CD4-positive, alpha-beta T cell treated with Interleukin-4 for 1 hour (primary cell): Measurements from ENCODE around the gene MYO1D.
"Not testable (repeated sequence)": the region's sequence is repeated elsewhere in the genome, so short reads cannot be mapped to it uniquely, and the experiment has no call there.

Experiments
- DNase-seq, 2 donors: peaks; one replicate each; pipeline ENCODE4 v3.0.0-alpha.2; 2020 to 2022

MYO1D gene

DNA sequence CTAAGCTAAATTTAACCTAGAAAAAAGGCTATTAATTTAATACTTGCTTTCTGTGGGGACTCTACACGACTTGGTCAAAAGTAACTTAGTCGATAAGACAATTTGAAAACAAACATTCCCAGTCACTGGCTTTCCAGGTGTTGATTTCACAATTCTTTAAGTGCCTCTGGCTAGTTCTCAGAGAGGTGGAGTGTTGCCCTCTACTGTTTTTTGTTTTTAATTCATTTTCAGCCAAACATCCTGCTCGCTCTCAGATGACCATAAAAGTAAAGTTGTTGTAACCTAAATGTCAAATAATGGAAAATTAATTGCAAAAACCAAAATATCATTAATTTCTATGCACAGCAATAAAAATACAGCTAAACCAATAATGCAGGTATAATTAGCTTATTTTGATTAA lies 107.1 kb downstream of the MYO1D start:
- DNase-seq = no peak

DNA sequence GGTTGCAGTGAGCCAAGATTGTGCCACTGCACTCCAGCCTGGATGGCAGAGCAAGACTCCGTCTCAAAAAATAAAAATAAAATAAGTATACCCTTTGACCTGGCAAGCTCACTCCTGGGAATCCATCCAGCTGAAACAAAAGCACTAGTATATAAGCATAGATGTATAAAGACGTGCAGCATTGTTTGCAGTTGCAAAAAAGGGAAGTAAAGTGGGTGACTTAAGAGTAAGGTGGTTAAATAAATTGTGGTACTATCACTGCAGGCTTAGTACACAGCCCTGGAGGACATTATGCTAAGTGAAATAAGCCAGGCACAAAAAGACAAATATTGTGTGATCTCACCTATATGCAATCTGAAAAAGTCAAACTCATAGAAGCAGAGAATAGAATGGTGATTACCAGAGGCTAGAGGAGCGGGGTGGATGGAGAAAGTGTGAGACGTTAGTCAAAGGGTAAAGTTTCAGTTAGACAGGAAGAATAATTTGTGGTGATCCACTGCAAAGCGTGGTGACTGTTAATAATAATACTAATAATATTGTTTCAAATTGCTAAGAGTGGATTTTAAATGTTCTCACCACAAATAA lies 113.0 kb downstream of the MYO1D start:
- no peak for DNase-seq

DNA sequence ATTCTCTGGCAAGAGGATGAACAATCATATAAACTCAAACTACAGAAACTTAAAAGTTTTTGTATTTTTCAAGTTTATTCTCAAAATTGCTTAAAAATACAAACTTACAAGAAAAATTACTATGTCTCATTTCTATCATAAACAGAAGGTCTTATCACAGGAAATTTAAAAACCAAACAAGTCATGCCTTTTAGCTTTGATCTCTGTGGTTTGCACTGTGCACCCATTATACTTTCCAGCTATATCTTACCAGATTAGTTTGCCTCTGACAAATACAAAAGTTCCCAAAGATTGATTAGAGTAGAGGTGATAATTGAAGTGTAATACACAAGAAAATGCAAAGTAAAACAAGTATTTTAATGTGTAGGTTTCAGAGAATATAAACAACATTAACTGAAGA lies 117.4 kb downstream of the MYO1D start:
- DNase-seq = no peak

DNA sequence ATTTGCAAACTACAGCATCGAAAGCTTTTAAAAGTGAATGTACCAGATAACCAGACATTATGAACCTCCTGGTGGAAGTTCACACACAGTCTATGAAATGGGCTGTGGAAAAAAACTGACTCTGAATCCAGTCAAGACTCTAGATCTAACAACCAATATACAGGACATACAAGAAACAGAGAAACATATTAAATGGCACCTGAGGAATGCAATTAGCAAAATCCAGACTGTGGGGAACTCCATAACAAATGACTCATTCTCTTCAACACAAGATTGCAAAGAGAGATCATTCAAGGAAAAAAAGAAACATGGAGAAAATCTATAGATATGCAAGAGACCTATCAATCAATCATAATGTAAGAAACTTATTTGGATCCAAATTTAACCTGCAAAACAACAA lies 119.0 kb downstream of the MYO1D start:
- DNase-seq = no peak

DNA sequence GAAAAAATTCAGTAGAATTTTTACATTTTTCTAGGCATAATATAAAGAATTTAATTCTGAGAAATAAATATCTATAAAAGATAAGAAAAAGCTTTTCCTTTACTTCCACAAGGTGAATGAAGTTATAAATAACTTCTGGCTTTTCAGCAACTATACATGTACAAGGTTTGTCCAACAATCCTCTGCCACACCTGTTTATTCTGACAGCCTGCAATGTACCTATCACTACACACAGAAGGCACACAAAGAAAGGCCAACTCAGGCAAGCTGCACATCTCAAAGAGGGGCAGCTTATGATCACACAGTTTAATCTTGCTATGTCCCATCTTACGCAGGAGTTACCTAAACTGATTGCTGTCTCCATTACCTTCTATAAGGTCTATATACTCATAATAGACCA lies 120.2 kb downstream of the MYO1D start:
- DNase-seq = no peak

DNA sequence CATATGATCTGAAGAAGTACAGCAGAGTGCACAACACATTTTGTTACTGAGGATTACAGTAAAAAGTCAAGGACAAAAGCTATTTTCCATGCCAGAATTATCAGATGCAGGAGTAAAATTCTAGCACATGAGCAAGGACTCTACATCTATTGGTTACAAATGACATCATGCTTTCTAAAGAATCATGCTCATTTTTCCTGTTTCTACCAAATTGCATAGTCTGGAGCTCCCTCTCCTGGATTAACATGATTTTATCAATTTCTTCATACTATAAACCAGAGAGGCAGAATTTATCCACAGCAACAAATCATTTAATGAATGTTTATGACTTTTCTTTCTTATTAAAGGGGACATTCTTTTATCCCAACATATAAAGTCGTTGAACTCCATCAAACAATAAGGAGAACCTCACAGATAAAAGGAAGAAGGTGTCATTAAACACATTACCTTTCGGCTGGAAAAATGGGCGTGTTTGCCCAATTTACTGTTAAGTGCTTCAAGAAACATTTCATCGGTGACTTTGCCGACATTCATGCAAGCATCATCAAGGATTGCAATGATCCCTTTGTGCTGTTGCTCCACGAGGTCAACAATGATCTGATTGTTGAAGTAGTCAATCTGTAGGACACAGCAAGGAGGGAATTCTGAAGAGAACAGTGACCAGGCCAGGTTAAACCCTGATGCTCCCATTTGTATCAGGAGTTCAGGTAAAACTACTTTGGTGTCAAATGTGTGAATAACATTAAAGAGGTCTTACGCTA lies 121.7 kb downstream of the MYO1D start:
- DNase-seq = peak in 1 of 2 donors; percentile 74

DNA sequence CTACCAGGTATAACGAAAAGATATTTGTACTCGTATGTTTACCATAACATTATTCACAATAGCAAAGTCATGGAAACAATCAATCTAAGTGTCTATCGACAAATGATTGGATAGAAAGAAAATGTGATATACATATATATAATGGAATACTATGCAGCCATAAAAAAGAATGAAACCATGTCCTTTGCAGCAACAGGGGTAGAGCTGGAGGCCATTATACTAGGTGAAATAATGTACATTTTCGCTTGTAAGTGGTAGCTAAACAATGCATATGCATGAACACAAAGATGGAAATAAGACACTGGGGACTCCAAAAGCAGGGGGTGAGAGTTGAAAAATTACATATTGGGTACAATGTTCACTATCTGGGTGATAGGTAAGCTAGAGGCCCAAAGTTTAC lies 124.0 kb downstream of the MYO1D start:
- no peak for DNase-seq

DNA sequence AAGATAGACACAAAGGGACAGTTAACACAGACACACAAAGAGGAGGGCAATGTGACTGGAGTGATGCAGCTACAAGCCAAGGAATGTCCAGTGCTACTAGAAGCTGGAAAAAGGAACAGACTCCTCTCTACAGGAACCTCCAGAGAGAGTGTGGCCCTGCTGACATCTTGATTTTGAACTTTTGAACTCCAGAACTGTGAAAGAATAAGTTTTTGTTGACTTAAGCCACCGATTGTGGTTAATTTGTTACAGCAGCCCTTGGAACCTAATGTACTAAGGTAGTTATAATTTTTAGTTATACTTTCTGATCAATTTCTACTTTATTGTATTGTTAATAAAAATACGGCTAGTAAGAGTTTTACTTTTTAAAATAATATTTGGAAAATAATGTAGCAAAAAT lies 129.1 kb downstream of the MYO1D start:
- no peak for DNase-seq

DNA sequence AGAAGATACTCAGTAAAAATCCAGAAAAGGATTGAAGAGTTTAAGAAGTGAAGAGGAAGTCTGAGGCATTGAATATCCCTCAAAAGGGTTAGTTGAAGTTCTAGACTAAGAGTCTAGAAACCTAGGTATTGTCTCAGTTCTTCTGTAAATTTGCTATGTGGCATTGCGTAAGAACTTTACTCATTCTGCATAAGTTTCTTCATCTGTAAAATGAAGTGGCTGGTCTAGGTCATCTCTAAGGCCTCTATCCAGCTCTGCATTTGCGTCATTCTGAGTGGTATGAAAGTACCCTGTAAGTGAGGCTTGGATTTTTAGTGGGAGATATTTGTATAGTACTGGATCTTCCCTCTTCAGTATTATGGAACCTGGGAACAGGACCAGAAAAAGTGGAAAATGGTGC lies 130.2 kb downstream of the MYO1D start:
- DNase-seq = no peak

DNA sequence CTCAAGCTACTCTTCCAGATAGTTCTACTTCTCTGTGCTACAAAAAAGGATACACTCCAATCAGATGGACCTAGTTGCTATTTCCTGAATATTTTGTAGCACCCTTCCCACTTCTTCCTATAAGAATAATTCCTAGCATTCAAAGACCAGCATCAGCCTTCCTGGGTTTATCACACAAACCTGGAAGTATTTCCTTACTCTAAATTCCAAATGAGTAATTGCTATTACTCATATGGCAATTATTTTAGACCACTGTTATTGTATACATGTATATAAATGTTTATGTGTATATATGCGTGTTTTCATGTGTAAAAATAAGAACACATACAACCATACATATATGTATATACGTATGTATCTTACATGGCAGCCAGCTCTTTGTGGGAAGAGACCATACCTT lies 130.6 kb downstream of the MYO1D start:
- DNase-seq = no peak

DNA sequence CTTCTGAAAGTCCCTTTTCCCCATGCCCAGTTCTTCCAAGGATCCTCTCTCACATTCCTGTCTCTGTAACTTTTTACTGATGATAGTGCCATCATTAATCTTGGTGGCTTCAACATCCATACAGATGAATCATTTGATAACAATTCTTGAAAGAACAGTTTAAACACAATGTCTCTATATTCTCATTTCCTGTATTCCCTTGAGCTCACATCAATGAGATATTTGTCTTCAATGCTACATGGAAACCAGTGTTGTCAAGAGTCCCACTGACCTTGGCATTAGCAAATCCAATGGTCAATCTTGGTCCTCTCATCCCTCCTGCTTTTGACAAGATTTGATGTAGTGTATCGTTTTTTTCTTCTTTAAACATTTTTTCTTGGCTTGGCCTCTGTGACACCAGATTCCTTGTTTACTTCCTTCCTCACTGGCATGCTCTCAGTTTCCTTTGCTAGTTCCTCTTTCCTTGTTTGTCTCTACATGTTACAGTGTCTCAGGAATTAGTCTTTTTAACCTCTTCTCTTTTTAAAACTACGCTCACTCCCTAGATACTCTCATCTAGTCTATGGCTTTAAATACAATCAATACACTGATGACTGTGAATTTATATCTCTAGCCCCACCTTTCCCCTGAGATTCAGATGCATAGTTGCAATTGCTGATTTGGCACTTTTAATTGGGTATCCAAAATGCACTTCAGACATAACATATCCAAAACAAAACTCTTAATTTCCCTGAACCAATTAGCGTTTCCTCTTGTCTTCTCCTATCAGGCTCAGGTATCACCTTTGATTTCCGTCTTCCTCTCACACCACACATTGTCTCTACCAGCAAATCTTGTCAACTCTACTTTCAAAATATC lies 134.0 kb downstream of the MYO1D start:
- DNase-seq = no peak

DNA sequence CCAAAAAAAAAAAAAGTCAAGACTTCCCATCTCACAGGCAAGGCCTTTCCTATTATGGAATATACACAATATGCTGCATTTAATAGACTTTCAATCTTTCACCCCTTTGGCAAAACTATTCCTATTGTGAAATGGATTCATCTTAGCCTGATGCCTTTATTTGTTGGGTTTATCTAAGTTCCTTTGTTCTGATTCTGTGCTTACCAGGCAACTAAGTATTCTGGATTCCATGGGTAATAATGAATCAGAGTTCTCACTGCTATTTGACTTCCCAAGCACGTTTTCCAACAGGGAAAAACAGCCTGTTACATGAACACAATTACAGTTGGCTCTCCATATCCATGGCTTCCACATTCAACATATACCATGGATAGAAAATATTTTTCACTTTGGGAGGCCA lies 135.5 kb downstream of the MYO1D start:
- no peak for DNase-seq

DNA sequence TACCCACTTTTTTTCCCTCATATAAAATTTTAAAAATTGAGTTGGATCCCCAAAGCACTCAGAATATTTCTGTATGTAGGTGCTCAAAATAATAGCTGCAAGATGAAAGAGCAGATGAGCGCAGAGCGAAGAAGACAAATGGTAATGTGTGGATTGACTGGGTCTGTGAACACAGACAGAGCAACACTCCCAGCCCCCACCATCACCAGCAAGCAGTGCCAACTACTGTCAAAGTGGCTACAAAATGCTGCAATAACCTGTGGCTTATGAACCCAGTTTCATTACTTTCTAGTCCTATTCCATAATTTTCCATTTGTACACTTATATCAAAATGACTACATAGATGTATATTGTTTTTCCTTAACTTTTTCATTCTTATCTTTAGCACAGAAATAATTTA lies 137.2 kb downstream of the MYO1D start:
- DNase-seq = no peak

DNA sequence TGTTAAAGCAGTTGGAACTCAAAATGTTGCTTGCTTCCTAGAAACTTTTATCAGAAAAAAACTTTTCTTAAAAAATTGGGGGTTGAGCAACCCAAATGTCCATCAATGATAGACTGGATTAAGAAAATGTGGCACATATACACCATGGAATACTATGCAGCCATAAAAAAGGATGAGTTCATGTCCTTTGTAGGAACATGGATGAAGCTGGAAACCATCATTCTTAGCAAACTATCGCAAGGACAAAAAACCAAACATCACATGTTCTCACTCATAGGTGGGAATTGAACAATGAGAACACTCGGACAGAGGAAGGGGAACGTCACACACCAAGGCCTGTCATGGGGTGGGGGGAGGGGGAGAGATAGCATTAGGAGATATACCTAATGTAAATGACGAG lies 137.8 kb downstream of the MYO1D start:
- DNase-seq = not testable (repeated sequence)

DNA sequence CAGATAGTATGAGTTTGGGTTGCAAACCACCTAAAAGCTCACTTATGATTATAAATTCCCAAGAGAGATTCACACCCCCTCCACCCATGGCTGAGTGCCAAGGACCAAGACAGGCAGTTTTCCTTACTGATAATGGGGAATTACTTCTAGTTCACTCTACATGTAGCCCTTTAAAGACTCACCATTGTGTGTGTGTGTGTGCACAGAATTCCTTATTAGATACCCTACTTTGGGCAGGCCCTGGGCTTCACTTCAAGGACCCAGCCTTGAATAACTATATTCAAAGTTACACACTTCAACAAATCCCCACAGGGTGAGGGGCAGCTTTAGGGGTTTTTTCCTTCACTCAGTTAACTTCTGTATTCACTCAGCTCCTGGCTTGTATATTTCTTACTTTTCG lies 143.5 kb downstream of the MYO1D start:
- DNase-seq = no peak

DNA sequence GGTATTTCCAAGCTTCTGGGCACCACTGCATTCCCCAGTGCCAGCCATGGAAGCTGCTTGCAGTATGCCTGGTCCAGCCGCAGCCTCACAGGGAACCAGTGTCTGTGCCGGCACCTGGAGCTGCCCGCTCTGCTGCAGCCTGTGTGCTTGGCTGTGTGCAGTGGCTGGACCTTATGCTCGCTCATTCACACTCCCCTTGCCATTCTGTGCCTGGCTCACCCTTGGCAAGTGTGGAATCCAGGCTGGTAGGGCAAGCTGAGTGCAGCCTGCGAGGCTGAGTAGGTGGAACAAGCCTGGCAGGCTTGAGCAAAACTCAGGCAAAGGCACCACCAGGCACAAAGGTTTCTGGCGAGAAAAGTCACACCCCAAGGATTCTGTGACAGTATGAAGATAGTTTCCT lies 144.0 kb downstream of the MYO1D start:
- DNase-seq = no peak

DNA sequence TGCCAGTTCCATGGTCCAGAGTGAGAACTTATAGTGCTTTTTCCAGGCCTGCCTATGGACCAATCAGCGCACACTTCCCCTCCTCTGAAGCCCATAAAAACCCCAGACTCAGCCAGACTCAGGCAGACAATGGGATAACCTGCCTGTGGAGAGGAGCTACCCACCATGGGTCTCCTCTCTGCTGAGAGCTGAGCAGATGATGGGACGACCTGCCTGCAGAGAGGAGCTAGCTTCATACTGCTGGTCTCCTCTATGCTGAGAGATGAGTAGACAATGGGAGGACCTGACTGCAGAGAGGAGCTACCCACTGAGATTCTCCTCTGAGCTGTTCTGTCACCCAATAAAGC lies 144.7 kb downstream of the MYO1D start:
- no peak for DNase-seq

DNA sequence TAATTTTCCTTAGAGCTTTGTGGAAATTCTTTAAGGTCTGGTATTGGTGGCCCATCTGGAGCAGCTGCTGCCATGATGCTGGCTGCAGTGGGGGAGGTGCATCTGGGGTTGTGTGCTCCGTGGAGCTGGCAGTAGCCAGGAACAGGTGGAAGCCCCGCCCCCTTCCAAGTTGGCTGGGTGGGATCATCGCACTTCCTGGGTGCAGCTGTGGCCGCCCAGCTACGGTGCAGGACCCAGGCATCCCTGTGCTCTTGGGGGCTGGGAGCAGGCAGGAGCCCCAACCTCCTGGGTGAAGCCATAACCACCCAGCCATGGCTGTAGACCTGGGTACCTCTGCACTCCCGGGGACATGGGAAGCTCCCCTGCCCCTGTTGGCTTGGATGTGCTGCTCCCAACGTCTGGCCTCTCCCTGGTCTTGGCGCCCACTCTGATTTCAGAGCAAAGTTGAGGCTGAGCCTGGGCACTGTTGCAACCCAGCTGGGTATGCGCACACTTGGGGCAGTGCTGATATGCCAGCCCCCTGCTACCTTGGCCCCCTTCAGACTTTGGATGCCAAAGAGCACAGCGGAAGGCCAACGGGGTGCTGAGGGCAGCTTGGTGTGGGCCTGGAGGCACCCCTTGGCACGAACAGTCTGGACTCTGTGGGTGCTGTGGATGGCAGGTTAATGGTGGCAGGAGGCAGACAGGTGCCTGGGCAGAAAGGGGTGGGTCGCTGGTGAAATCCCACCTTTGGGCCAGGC lies 145.2 kb downstream of the MYO1D start:
- DNase-seq = no peak

DNA sequence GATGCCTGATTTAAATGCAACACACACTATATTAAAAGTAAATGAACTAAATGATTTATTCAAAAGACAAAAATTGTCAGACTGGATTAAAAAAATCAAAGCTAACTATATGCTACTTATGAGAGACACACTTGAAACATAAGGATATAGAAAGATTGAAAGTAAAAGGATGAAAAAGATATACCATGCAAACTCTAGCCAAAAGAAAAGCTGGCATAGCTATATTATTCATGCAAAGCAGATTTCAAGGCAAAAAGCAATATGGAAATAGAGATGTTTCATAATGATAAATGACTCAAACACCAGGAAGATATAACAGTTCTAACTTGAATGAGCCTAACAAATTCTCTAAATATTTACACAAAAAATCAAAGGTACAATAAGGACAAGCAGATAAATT lies 149.2 kb downstream of the MYO1D start:
- no peak for DNase-seq

DNA sequence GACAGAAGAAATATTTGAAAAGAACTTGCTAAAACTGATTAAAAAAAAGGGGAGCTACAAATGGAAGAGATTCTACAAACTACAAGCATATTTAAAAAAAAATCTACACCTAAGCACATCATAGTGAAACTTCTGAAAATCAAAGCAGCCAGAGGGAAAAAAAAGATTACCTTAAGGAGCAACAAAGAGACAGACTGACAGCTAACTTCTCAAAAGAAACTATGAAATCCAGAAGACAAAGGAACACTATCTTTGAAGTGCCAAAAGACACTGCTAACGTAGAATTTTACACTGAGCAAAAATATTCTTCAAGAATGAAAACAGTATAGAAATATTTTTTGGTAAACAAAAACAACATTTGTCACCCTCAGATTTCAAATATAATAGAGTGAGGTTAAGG lies 151.2 kb downstream of the MYO1D start:
- DNase-seq = no peak

DNA sequence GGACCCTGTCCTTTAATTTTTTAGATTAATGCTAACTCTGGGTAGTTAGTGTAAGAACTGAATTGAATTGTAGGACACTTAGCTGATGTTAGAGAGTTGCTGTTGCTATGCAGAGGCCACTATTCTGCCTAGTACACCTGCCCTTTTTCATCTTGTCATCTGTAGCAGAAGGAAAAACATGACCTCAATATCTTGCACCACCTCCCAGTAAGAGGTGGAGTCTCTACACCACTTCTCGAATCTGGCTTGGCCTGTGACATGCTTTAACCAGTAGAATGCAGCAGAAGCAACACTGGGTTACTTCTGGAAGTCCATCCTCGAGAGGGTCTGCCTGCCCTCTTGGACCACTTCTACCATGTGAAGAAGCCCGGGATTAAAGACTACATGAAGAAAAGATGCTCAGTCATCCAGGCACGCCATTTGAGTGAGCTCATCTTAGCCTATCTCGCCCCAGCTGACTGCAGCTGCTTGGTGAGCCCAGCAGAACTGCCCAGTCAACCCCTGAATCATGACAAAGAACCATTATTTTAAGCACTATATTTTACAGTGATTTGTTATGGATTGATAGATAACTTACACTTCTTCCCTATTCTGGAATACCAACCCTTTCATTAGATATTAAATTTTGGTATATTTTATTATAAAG lies 153.5 kb downstream of the MYO1D start:
- no peak for DNase-seq

DNA sequence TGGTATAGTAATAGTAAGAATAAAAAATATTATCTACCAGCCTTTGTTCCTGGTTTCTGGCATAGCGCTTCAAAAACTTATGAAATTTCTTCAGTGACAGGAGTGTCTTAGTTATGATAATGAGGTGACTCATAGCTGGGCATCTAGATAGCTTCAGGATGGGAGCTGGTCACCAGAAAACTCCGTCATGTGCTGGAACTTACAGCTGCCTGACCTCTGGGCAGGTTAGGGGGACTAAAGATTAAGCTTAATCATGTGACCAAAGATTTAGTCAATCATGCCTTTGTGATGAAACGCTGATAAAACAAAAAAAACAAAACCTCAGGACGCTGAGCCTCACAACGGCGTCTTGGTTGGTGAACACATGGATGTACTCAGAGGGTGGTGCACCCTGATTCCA lies 154.2 kb downstream of the MYO1D start:
- DNase-seq = no peak

DNA sequence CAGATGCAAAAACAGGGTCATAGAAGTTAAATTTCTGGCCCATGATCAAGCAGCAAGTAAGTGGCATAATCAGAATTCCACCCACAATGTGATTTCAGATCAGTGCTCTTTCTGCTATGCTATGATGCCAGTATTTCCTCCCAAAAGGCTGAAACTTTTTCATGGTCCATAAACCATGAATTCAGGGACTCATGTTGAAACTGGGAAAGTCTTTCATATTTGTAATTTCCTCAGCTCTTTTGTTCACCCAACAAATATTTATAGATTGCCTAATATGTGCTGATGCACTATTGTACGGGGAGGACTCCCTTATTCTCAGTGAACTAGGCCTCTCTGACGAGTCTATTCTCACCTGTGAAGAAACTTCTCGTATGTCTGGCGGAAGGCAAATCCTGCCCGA lies 156.3 kb downstream of the MYO1D start:
- DNase-seq = no peak
